ENCODE results near the gene TRIM67. TPM values are rescaled to one million over a fixed set of nuclear protein-coding genes. Genes with fewer than 3 reads are reported as not detected.

TRIM67 gene
- total RNA-seq, 2 donors from 2014 or later: not detected

- no peaks in the 10 kb centered on the region for H3K36me3 ChIP-seq
- ATAC-seq (ENCODE audit: insufficient number of reproducible peaks, low FRiP score, low read depth) (no peak), DNase-seq (ENCODE audit: low spot score) (no peak)
- H3K4me1 ChIP-seq (ENCODE audit: control insufficient read depth in 1 of 2, low read depth in 2 of 2): no peaks in the 10 kb centered on the region
- no peaks in the 10 kb centered on the region for H3K9me3 ChIP-seq
- H3K27ac ChIP-seq: no peak overlapping the region
- no peak for TF ChIP-seq CTCF (IDR thresholded peaks at IDR 0.05)
- H3K4me3 ChIP-seq: no peak overlapping the region
- H3K27me3 ChIP-seq (replicated peaks; ENCODE audit: insufficient read depth): no peaks in the 10 kb centered on the region
These were observed 32.6 kb downstream of the TRIM67 start for GRCh38 chr1:231194476-231194842.

GRCh38 chr1:231194843-231195516 lies 33.1 kb downstream of the TRIM67 start:
- Histone ChIP-seq H3K36me3 (no peaks in the 10 kb centered on the region), H3K9me3 (no peaks in the 10 kb centered on the region), H3K27ac (no peak overlapping the region), H3K4me3 (no peak overlapping the region), H3K4me1 (ENCODE audit: control insufficient read depth in 1 of 2, low read depth in 2 of 2) (no peaks in the 10 kb centered on the region), H3K27me3 (replicated peaks; ENCODE audit: insufficient read depth) (no peaks in the 10 kb centered on the region)
- ATAC-seq (ENCODE audit: insufficient number of reproducible peaks, low FRiP score, low read depth) (no peak), DNase-seq (ENCODE audit: low spot score) (no peak)
- no peak for TF ChIP-seq CTCF (IDR thresholded peaks at IDR 0.05)

- H3K4me3 ChIP-seq: no peak overlapping the region
These were observed 34.4 kb downstream of the TRIM67 start for GRCh38 chr1:231196307-231196706.

GRCh38 chr1:231196728-231197127 lies 34.9 kb downstream of the TRIM67 start:
- H3K9me3 ChIP-seq: no peaks in the 10 kb centered on the region
- no peaks in the 10 kb centered on the region for H3K36me3 ChIP-seq
- H3K4me3 ChIP-seq: no peak overlapping the region
- TF ChIP-seq CTCF (IDR thresholded peaks at IDR 0.05): no peak
- no peaks in the 10 kb centered on the region for H3K27me3 ChIP-seq (replicated peaks; ENCODE audit: insufficient read depth)
- no peak for DNase-seq (ENCODE audit: low spot score)
- no peak for ATAC-seq (ENCODE audit: insufficient number of reproducible peaks, low FRiP score, low read depth)
- H3K27ac ChIP-seq: no peak overlapping the region
- no peaks in the 10 kb centered on the region for H3K4me1 ChIP-seq (ENCODE audit: control insufficient read depth in 1 of 2, low read depth in 2 of 2)

More at GRCh38 chr1:231196307-231196706, 34.4 kb downstream of the TRIM67 start:
- DNase-seq (ENCODE audit: low spot score) (no peak), ATAC-seq (ENCODE audit: insufficient number of reproducible peaks, low FRiP score, low read depth) (no peak)
- Histone ChIP-seq H3K27me3 (replicated peaks; ENCODE audit: insufficient read depth) (no peaks in the 10 kb centered on the region), H3K4me1 (ENCODE audit: control insufficient read depth in 1 of 2, low read depth in 2 of 2) (no peaks in the 10 kb centered on the region), H3K36me3 (no peaks in the 10 kb centered on the region), H3K27ac (no peak overlapping the region), H3K9me3 (no peaks in the 10 kb centered on the region)
- TF ChIP-seq CTCF (IDR thresholded peaks at IDR 0.05): no peak

- ATAC-seq (ENCODE audit: insufficient number of reproducible peaks, low FRiP score, low read depth): no peak
- Histone ChIP-seq H3K4me1 (ENCODE audit: control insufficient read depth in 1 of 2, low read depth in 2 of 2) (no peaks in the 10 kb centered on the region), H3K9me3 (no peaks in the 10 kb centered on the region), H3K27ac (no peak overlapping the region), H3K27me3 (replicated peaks; ENCODE audit: insufficient read depth) (no peaks in the 10 kb centered on the region), H3K4me3 (no peak overlapping the region), H3K36me3 (no peaks in the 10 kb centered on the region)
- DNase-seq (ENCODE audit: low spot score): no peak
- TF ChIP-seq CTCF (IDR thresholded peaks at IDR 0.05): no peak
These were observed 38.0 kb downstream of the TRIM67 start for GRCh38 chr1:231199868-231200267.
